GM19397 (cell line): ENCODE measurements around the gene APH1A.
"Not testable (repeated sequence)": the region's sequence is repeated elsewhere in the genome, so short reads cannot be mapped to it uniquely, and the experiment has no call there.

Experiments used
- ATAC-seq: cut with Tn5 transposase; IDR thresholded peaks from one replicate; pipeline ENCODE4 v1.9.1; 2021; ENCODE audit warnings: mild to moderate bottlenecking, moderate library complexity; ENCODE audit not compliant: unreplicated experiment

The APH1A gene

GRCh38 chr1:150269451-150269850 lies 635 bp upstream of the APH1A start:
- no peak for ATAC-seq

GRCh38 chr1:150268340-150268704 lies 494 bp downstream of the APH1A start:
- ATAC-seq: peak; percentile 14

GRCh38 chr1:150267896-150268295 lies 920 bp downstream of the APH1A start:
- ATAC-seq: no peak

GRCh38 chr1:150263549-150263948 lies 5.3 kb downstream of the APH1A start:
- ATAC-seq: no peak

GRCh38 chr1:150262388-150263320 lies 6.2 kb downstream of the APH1A start:
- ATAC-seq: no peak

- ATAC-seq: no peak
Observed at GRCh38 chr1:150261367-150261766, 7.4 kb downstream of the APH1A start.

- ATAC-seq: no peak
Observed at GRCh38 chr1:150259758-150260669, 8.8 kb downstream of the APH1A start.

- ATAC-seq: no peak
Observed at GRCh38 chr1:150259217-150259616, 9.6 kb downstream of the APH1A start.

GRCh38 chr1:150257624-150258585 lies 10.9 kb downstream of the APH1A start, which contains the start of gene CA14:
CA14 (plus strand) TSS chr1:150257774; CDS start chr1:150258129, 355 bp downstream.
- ATAC-seq: no peak

GRCh38 chr1:150256554-150257341 lies 12.1 kb downstream of the APH1A start:
- ATAC-seq: no peak

GRCh38 chr1:150256198-150256553 lies 12.6 kb downstream of the APH1A start:
- no peak for ATAC-seq

- ATAC-seq: no peak
Observed at GRCh38 chr1:150249936-150250335, 18.9 kb downstream of the APH1A start.

GRCh38 chr1:150243003-150243402 lies 25.8 kb downstream of the APH1A start:
- no peak for ATAC-seq

- ATAC-seq: no peak
Observed at GRCh38 chr1:150237746-150238145, 31.1 kb downstream of the APH1A start.

GRCh38 chr1:150237176-150237575 lies 31.6 kb downstream of the APH1A start:
- ATAC-seq: not testable (repeated sequence)

GRCh38 chr1:150236614-150237100 lies 32.2 kb downstream of the APH1A start:
- ATAC-seq: no peak

- ATAC-seq: peak; percentile 82
Observed at GRCh38 chr1:150235852-150236613, 32.8 kb downstream of the APH1A start, which contains the start of gene ANP32E. ANP32E (minus strand) TSS chr1:150236112; CDS start chr1:150235786, 326 bp downstream.

GRCh38 chr1:150235294-150235851 lies 33.4 kb downstream of the APH1A start:
- ATAC-seq: peak; percentile 2
